H1 (cell line): ENCODE data around the gene EXOC6.

ENCODE experiments used
- CTCF ChIP-seq, 3 experiments: IDR thresholded peaks; 1 replicate in 2 of 3; 2 replicates in 1 of 3; pipeline versions ENCODE4 v1.5.1 to v1.6.1; 2011; ENCODE audit warnings: low read length in 3 of 3, mild to moderate bottlenecking in 3 of 3, inconsistent platforms in 2 of 3, low read depth in 1 of 3, moderate library complexity in 1 of 3; ENCODE audit not compliant: insufficient read depth in 1 of 3; ENCODE audit errors: control extremely low read depth in 1 of 3
- HDAC2 ChIP-seq, 2 experiments: fragments of 300-600 bp in 1 of 2; sonication (generic) in 1 of 2; IDR thresholded peaks; 2 replicates each; pipeline ENCODE4 v1.6.1; 2011 to 2012; ENCODE audit warnings: low read depth in 2 of 2, low read length in 2 of 2, mild to moderate bottlenecking in 2 of 2, moderate library complexity in 2 of 2, borderline replicate concordance in 1 of 2, inconsistent platforms in 1 of 2
- MAFK ChIP-seq: IDR thresholded peaks from 2 replicates; pipeline ENCODE4 v1.6.1; 2012; ENCODE audit warnings: low read depth, mild to moderate bottlenecking, improper control_type of control experiment, low read length
- RXRA ChIP-seq: IDR thresholded peaks from 2 replicates; pipeline ENCODE4 v1.6.1; 2011; ENCODE audit warnings: low read depth, mild to moderate bottlenecking, low read length, moderate library complexity; ENCODE audit not compliant: insufficient read depth
- SP1 ChIP-seq: IDR thresholded peaks from 2 replicates; pipeline ENCODE4 v1.6.1; 2011; ENCODE audit warnings: low read depth, low read length

GRCh38 chr10:93083743-93084539 lies 235.6 kb downstream of the EXOC6 start:
- TF ChIP-seq SP1 (no peak), MAFK (no peak), CTCF (IDR thresholded peaks at IDR 0.05; ENCODE audit: control extremely low read depth in 1 of 3, insufficient read depth in 1 of 3, low read depth in 1 of 3, low read length in 3 of 3) (no peak), HDAC2 (IDR thresholded peaks at IDR 0.05; ENCODE audit: borderline replicate concordance in 1 of 2, low read depth in 2 of 2, low read length in 2 of 2) (no peak), RXRA (no peak)
